Stimulated activated naive CD8-positive, alpha-beta T cell treated with anti-CD3 and anti-CD28 coated beads, Interleukin-15, Interleukin-2, amounts not matched to agents 100 ng/mL and 50 ng/mL, for 24 hours (primary cell): ENCODE results near the gene AFF2.

ENCODE experiments used
- H3K27ac Mint-ChIP-seq: one replicate; pipeline ENCODE4 v1.8.0; 2021; ENCODE audit warnings: mild to moderate bottlenecking, mixed read lengths
- H3K27me3 Mint-ChIP-seq: one replicate; pipeline ENCODE4 v1.8.0; 2021; ENCODE audit warnings: mixed read lengths
- H3K36me3 Mint-ChIP-seq: one replicate; pipeline ENCODE4 v1.8.0; 2021; ENCODE audit warnings: low read depth, mixed read lengths
- H3K4me1 Mint-ChIP-seq: one replicate; pipeline ENCODE4 v1.8.0; 2021; ENCODE audit warnings: low read depth, mixed read lengths
- H3K4me3 Mint-ChIP-seq: one replicate; pipeline ENCODE4 v1.8.0; 2021; ENCODE audit warnings: mild to moderate bottlenecking, mixed read lengths
- H3K9me3 Mint-ChIP-seq: one replicate; pipeline ENCODE4 v1.8.0; 2021; ENCODE audit warnings: mixed read lengths

Gene AFF2

DNA sequence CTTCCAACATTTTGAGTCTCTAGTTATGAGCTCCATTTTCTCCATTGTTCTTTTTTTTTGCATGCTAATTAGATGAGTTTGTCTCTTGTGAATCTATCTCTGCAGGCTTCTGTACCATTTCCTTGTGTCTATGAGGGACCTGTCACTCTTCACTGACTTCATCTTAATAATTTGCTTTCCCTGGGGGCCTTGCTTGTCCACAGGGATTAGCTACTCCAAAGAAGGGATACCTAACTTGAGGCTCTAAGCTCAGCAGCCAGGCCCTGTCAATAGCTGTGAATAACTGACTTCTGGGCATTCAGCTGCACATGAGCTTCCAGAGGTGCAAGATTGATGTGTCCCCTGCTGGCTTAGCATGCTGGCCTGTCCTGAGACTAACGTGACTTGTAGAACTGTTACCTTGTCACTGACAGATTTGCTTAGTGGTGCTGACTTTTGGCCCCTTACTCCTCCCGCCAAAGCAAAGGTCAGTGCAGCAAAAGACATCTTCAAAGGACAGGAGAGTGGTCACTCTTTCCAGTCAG is 124.6 kb downstream of the AFF2 start:
- H3K27me3 Mint-ChIP-seq: no peaks in the 10 kb centered on the region
- peaks cover 1% of the 10 kb centered on the region for H3K4me1 Mint-ChIP-seq
- no peak overlapping the region for H3K4me3 Mint-ChIP-seq
- no peaks in the 10 kb centered on the region for H3K36me3 Mint-ChIP-seq
- H3K27ac Mint-ChIP-seq: no peak overlapping the region
- H3K9me3 Mint-ChIP-seq: no peaks in the 10 kb centered on the region

DNA sequence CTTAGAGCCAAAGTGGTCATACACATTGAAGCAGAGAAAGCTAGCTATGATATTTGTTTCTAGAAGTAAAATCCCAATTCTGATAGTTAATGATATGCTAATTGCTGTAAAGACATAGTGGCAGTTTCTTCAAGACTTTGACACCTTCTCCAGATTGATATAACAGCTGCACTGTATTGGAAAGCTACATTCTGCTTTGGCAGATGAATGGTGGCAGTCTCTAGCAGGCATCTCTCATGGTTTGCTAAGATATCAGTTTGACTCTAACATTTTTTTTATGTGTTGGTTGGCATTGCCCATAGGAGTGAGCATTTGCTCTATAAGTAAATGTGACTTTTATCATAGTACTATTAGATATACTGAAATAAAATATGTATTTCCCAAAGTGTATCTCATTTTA is 128.2 kb downstream of the AFF2 start:
- Mint-ChIP-seq H3K27me3 (no peaks in the 10 kb centered on the region), H3K9me3 (no peaks in the 10 kb centered on the region), H3K4me1 (no peaks in the 10 kb centered on the region), H3K27ac (no peak overlapping the region), H3K36me3 (no peaks in the 10 kb centered on the region), H3K4me3 (no peak overlapping the region)

DNA sequence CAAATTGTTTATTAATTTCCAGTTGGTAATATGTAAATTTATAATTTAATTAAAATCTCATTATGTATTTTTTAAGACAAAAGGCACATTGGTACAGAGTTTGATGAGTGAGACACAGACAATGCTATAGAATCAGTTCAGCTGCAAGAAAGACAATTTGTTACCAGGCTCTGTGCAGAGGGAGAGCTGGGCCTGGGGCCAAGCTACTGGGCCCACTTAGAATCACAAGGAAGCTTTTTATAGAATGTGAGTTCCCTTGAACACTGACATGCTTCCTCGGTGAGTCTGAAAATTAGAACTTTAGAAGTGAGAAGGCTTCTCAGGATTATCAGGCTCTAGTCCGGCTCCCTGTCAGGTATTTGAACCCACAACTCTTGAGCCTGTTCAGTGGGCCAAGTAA is 129.0 kb downstream of the AFF2 start:
- Mint-ChIP-seq H3K9me3 (no peaks in the 10 kb centered on the region), H3K4me3 (no peak overlapping the region), H3K4me1 (no peaks in the 10 kb centered on the region), H3K27me3 (no peaks in the 10 kb centered on the region), H3K27ac (no peak overlapping the region), H3K36me3 (no peaks in the 10 kb centered on the region)

DNA sequence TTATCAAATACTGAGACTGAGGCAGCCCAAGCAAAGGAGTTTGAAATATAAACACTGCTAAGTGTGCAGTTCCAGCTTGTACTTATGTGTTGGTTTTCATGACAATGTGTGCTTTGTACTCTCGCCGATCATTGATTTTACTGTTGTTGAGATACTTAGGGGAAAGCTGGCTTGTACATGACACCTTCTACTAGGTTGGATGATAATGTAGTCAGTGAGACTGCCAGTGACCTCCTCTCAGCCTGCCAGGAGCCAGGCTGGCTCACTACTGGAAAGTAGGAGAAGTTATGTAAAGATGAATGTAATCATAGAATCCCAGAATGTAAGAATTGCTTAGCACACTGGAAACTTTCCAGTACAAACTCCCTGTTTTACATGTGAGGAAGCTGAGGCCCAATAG is 132.0 kb downstream of the AFF2 start:
- Mint-ChIP-seq H3K27ac (no peak overlapping the region), H3K27me3 (no peaks in the 10 kb centered on the region), H3K36me3 (no peaks in the 10 kb centered on the region)

DNA sequence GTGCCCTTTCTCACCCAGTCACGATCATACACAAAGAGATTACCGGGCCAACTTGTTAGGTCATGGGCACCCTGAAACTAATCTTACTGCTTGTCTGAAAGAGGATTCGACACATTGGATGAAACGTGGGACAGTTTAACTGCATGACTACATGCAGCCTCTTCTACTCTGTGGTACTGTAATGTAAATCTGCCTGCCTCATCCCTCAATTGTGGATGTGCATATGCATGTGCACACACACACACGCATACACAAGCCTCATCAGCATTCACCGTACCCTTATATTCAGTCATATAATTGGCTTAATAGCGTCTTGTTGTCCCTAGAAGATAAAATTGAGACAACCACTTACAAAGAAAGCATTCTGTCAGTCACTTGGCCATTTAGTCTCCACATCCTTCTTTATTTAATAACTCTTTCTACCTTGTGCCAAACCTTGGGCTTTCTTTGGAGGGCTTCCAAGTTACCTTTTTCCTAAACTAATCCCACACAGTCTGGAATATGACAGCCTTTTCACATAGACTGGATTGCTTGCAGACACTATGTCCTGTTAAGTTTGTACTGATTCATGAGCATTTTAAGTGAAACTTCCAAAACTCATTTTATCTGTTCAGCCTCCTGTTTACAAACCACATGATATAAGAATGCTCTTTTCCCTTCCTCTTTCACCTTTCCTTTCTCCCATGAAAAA is 132.9 kb downstream of the AFF2 start:
- H3K4me1 Mint-ChIP-seq: no peaks in the 10 kb centered on the region
- H3K36me3 Mint-ChIP-seq: no peaks in the 10 kb centered on the region
- no peak overlapping the region for H3K4me3 Mint-ChIP-seq
- no peak overlapping the region for H3K27ac Mint-ChIP-seq
- no peaks in the 10 kb centered on the region for H3K9me3 Mint-ChIP-seq
- H3K27me3 Mint-ChIP-seq: no peaks in the 10 kb centered on the region

More for the DNA sequence above, 132.0 kb downstream of the AFF2 start:
- no peaks in the 10 kb centered on the region for H3K9me3 Mint-ChIP-seq
- no peak overlapping the region for H3K4me3 Mint-ChIP-seq
- no peaks in the 10 kb centered on the region for H3K4me1 Mint-ChIP-seq

DNA sequence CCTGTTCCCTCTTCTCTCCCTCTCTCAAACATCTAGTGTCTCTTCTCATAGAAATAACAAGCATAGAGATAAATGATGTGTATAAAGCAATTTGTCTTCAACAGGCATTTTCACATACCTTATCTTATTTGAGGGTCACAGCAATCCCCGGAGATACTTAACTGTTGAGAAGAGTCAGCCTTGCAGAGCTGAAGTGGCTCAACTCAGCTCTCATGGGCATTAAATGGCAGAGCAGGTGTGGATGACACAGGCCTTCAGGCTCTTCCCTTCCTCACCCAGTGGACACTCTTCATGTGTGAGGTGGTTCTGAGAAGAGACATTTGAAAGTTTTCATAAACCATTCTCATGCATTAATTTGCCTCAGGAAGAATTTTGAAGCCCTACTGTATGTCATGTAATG is 134.2 kb downstream of the AFF2 start:
- H3K9me3 Mint-ChIP-seq: no peaks in the 10 kb centered on the region
- H3K27ac Mint-ChIP-seq: no peak overlapping the region
- H3K36me3 Mint-ChIP-seq: no peaks in the 10 kb centered on the region
- no peaks in the 10 kb centered on the region for H3K4me1 Mint-ChIP-seq
- no peaks in the 10 kb centered on the region for H3K27me3 Mint-ChIP-seq
- H3K4me3 Mint-ChIP-seq: no peak overlapping the region

DNA sequence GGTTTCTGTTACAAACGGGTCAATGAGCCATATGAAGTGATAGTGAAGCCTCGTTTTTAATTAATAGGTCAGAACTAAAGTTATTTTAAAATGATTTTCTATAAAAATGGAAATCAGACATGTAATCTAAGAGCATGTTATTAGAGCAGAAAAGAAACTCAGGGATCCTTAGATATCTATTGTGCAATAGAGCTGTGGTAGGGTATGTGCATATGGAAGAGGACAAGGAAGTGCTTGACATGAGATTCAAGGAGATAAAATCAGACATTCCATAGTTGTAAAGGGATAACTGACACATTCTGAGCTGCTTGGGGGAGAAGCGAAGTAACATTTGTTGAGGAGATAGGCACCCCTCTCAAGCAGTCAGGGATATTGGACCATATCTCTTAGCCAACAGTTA is 143.0 kb downstream of the AFF2 start:
- H3K27me3 Mint-ChIP-seq: no peaks in the 10 kb centered on the region
- no peaks in the 10 kb centered on the region for H3K9me3 Mint-ChIP-seq
- no peak overlapping the region for H3K27ac Mint-ChIP-seq
- H3K4me3 Mint-ChIP-seq: no peak overlapping the region
- no peaks in the 10 kb centered on the region for H3K4me1 Mint-ChIP-seq
- H3K36me3 Mint-ChIP-seq: no peaks in the 10 kb centered on the region

DNA sequence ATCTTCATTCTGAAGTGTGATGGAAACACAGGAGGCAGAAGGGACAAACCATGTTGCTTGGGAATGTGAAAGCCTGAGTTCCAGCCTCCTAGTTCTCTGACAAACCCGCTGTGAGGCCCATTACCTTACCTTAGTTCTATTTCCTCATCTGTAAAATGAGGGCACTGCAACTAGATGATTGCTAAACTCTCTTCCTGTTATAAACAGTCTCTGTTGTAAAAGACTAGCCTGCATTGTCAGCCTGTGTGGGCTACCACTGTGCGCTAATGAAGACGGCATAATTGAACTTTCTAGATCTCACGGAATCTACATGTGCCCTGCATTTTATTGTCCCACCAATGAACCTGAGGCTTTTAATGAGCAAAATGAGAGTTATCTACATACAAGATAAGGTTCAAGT is 147.2 kb downstream of the AFF2 start:
- H3K27me3 Mint-ChIP-seq: no peaks in the 10 kb centered on the region
- no peak overlapping the region for H3K27ac Mint-ChIP-seq
- H3K36me3 Mint-ChIP-seq: no peaks in the 10 kb centered on the region
- H3K4me3 Mint-ChIP-seq: no peak overlapping the region
- H3K9me3 Mint-ChIP-seq: no peaks in the 10 kb centered on the region
- no peaks in the 10 kb centered on the region for H3K4me1 Mint-ChIP-seq

DNA sequence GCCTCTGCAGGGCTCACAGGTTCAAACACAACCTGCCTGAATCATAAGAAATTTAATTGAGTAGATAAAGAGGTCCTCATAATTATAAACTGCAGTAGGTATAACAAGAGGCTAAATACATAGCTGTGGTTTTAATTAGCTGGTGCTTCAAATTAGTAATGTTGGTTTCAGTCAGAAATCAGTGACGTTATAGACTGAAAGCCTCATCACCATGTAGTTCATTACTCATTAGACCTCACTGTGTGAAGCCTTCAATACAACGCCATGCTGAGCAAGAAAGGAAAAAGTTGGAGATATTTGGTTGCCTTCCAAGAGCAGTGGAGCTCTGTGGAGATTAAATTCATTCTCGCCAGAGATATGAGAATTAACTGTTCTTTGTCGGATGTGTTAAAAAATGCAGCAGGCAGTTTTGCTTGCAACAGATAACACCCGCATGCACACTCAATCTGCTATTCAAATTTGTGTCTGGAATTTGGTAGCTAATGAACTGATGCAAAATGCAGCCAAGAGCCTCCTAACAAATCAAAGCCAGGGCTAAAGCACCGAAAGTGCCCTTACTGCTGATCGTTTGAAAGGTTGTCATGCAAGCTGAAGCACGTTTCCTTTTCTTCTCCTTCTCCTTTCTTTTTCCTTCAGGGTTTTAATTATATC is 148.9 kb downstream of the AFF2 start:
- no peaks in the 10 kb centered on the region for H3K27me3 Mint-ChIP-seq
- no peaks in the 10 kb centered on the region for H3K9me3 Mint-ChIP-seq
- H3K27ac Mint-ChIP-seq: no peak overlapping the region
- H3K4me3 Mint-ChIP-seq: no peak overlapping the region
- H3K4me1 Mint-ChIP-seq: no peaks in the 10 kb centered on the region
- H3K36me3 Mint-ChIP-seq: no peaks in the 10 kb centered on the region

DNA sequence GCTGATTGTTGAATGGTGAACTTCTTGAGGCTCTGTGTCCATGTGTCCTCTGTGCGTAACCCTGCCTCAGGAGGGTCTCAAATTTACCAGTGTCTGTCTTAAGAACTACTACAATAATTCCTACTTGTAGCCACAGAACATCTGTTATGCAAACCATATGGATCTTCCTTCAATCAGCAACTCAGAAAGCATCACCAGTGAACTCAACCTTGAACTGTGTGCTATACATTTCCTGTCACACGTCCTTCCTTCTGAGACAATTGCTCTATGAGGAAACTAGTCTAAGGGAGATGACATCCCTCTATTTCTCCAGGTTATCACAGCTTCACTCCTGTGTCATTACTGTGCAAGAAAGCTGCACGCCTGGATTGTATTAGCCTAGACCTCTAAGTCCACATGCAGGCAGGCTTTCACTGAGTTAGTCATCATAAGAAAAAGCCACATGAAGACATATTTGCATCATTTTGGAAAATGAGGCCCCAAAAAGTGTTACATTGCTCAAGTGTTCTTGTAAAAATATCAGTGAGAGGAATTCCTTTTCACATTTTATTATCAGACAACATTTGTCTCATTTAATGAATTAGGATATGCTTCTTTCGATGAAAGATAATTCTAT is 157.8 kb downstream of the AFF2 start:
- Mint-ChIP-seq H3K27me3 (no peaks in the 10 kb centered on the region), H3K9me3 (no peaks in the 10 kb centered on the region), H3K4me1 (peaks cover 7% of the 10 kb centered on the region), H3K4me3 (no peak overlapping the region), H3K27ac (no peak overlapping the region), H3K36me3 (no peaks in the 10 kb centered on the region)

DNA sequence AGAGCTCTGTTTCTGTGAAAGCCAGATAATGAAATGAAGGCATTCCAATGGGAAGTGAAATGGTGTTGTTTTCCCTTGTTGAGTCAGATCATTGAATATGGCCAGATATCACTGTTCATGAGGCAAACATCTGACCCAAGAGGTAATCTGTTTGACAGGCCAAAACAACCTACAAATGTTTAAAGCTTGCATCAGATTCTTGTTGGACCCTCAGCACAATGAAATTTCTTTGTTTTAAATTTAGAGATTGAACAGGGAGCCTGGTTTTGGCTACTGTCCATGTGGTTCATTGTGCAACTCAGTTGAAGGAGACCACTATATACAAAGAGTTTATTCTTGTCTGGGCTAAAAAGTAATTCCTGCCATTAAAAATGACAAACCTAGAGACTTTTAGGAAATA is 159.1 kb downstream of the AFF2 start:
- Mint-ChIP-seq H3K36me3 (no peaks in the 10 kb centered on the region), H3K4me1 (peaks cover 7% of the 10 kb centered on the region), H3K27me3 (no peaks in the 10 kb centered on the region), H3K9me3 (no peaks in the 10 kb centered on the region), H3K27ac (no peak overlapping the region), H3K4me3 (no peak overlapping the region)

DNA sequence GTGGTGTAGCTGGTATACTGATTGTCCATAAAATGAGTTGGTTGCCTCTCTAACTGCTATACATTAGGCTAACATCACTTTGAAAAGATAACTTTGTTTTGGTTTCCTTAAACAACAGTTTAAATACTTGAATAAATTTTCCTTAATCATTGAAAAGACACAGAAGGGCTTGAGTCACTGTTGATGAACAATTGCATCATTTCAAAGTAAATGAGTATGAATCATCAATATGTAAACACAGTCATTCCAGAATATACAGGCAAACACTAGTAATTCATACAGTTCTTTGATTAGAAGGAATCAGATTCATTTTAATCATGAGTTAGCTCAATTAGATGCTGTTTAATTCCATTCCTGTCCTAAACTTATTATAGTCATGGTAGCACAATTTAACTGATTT is 160.6 kb downstream of the AFF2 start:
- Mint-ChIP-seq H3K36me3 (no peaks in the 10 kb centered on the region), H3K4me1 (peaks cover 7% of the 10 kb centered on the region), H3K9me3 (no peaks in the 10 kb centered on the region), H3K27me3 (no peaks in the 10 kb centered on the region), H3K4me3 (no peak overlapping the region), H3K27ac (no peak overlapping the region)

DNA sequence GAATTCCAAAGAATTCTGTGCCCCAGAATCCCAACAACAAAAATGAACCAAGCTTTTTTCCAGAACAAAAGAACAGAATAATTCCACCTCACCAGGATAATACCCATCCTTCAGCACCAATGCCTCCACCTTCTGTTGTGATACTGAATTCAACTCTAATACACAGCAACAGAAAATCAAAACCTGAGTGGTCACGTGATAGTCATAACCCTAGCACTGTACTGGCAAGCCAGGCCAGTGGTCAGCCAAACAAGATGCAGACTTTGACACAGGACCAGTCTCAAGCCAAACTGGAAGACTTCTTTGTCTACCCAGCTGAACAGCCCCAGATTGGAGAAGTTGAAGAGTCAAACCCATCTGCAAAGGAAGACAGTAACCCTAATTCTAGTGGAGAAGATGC is 161.6 kb downstream of the AFF2 start:
- Mint-ChIP-seq H3K36me3 (no peaks in the 10 kb centered on the region), H3K4me3 (no peak overlapping the region), H3K27ac (no peak overlapping the region), H3K27me3 (no peaks in the 10 kb centered on the region), H3K9me3 (no peaks in the 10 kb centered on the region), H3K4me1 (peaks cover 7% of the 10 kb centered on the region)

DNA sequence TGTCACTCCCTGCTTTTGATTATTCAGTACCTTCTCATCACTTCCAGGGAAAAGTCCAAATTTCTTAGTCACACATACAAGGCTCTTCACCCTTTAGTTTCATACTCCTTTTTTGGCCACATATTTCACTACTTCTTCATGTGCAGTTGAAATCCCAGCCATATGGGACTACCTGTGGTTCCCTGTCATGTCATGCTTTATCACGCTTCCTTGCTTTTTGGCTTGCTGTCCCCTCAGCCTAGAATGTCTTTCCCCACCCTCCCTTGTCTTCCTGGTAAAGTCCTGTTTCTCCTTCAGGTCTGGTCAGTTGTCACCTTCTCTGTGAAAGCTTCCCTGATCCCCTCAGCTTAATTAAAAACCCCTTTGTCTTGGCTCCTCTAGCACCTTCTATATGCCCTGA is 163.8 kb downstream of the AFF2 start:
- peaks cover 7% of the 10 kb centered on the region for H3K9me3 Mint-ChIP-seq
- no peaks in the 10 kb centered on the region for H3K4me1 Mint-ChIP-seq
- no peak overlapping the region for H3K4me3 Mint-ChIP-seq
- no peaks in the 10 kb centered on the region for H3K27me3 Mint-ChIP-seq
- peaks cover 4% of the 10 kb centered on the region for H3K36me3 Mint-ChIP-seq
- no peak overlapping the region for H3K27ac Mint-ChIP-seq

DNA sequence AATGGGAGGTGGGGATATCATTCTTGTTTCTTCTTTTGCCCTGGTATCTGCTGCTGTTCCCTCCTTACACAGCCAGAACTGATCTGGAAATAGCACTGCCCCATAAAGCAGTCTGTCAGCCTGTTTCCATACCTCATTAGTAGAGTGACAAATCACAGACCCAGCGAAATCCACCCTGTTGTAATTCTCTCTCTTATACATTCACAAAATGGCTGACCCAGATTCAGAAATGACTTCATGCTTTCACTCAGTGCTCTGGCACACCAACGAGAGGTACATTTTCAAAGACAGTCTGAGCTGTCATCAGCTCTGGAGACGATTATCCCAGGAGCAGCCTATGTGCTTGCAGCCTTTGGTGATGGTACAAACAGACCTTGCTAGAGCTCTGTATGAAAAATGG is 164.6 kb downstream of the AFF2 start:
- no peaks in the 10 kb centered on the region for H3K27me3 Mint-ChIP-seq
- no peak overlapping the region for H3K27ac Mint-ChIP-seq

More for the DNA sequence above, 164.6 kb downstream of the AFF2 start:
- peaks cover 7% of the 10 kb centered on the region for H3K36me3 Mint-ChIP-seq
- peaks cover 13% of the 10 kb centered on the region for H3K9me3 Mint-ChIP-seq
- no peaks in the 10 kb centered on the region for H3K4me1 Mint-ChIP-seq
- H3K4me3 Mint-ChIP-seq: no peak overlapping the region
